ENCODE measurements around the gene TUBB4A. TPM values are rescaled to one million over a fixed set of nuclear protein-coding genes. Genes with fewer than 3 reads are reported as not detected.

TUBB4A gene
- total and polyA plus RNA-seq, 9 of the 15 experiments (the other 6 are each of a cell fraction or from before 2014, with no cell fraction given), result 0.14 to 7.0 (median 0.75) TPM

DNA sequence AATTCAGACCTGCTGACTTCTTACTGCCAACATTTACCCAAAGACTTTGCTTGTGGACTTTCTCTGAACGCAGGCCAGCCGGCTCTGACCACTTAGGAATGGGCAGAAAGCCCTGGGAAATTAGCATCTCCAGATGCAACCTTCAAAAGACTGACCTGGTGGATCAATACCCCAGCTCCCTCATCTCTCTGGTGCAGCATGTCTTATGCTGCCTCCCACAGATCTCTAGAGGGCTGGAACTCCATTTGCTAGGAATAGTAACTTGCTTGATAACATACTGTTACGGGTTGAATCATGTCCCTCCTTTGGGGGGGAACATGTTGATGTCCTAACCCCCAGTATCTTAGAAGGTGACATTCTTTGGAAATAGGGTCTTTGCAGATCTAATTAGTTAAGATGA lies 55.7 kb downstream of the TUBB4A start:
- Histone ChIP-seq H4K20me1 (replicated peaks; ENCODE audit: control insufficient read depth, insufficient read depth, low read length) (no peaks in the 10 kb centered on the region), H3K27ac (ENCODE audit: extremely low read depth, low read depth, low read length) (no peak overlapping the region), H2AFZ (ENCODE audit: low read depth, low read length) (no peak overlapping the region), H3K9ac (ENCODE audit: insufficient read depth in 1 of 2, low read depth in 2 of 2, low read length in 2 of 2) (no peak overlapping the region), H3K4me3 (no peak overlapping the region), H3K79me2 (ENCODE audit: control insufficient read depth, insufficient read depth, low read length) (no peaks in the 10 kb centered on the region), H3K27me3 (ENCODE audit: control insufficient read depth in 2 of 2, insufficient read depth in 2 of 2, low read length in 2 of 2) (no peaks in the 10 kb centered on the region), H3K9me1 (ENCODE audit: control insufficient read depth, insufficient read depth, low read length) (no peaks in the 10 kb centered on the region), H3K4me2 (ENCODE audit: insufficient read depth, low read length) (no peak overlapping the region), H3K9me3 (replicated peaks; ENCODE audit: control insufficient read depth, insufficient read depth, low read depth, low read length) (no peaks in the 10 kb centered on the region), H3K36me3 (ENCODE audit: control insufficient read depth, insufficient read depth, low read length) (peaks cover 14% of the 10 kb centered on the region; the same call in 2 of the 3 replicates), H3K4me1 (replicated peaks in 1 of 2; ENCODE audit: control insufficient read depth in 2 of 2, insufficient read depth in 2 of 2, low read length in 2 of 2) (no peaks in the 10 kb centered on the region; a peak in 1 of 5 replicates)
- 86% methylated on average over 3 of the region's 3 CpGs for WGBS (ENCODE audit: insufficient coverage, low coverage, missing lambda C conversion rate)
- DNase-seq (ENCODE audit: extremely low read depth in 1 of 4, low spot score in 3 of 4), result no peak
- no peak for TF ChIP-seq PML (IDR thresholded peaks at IDR 0.05; ENCODE audit: low read length)
- no peak for TF ChIP-seq MTA1 (IDR thresholded peaks at IDR 0.05; ENCODE audit: borderline replicate concordance)
- no peak for TF ChIP-seq ZSCAN32 (CRISPR knock-in tag; IDR thresholded peaks at IDR 0.05)
- TF ChIP-seq STAT5A (IDR thresholded peaks at IDR 0.05; ENCODE audit: borderline replicate concordance, low read length), result no peak
- TF ChIP-seq ARNT (IDR thresholded peaks at IDR 0.05), result no peak
- no peak for TF ChIP-seq YY1 (IDR thresholded peaks at IDR 0.05; ENCODE audit: borderline replicate concordance in 1 of 3, control insufficient read depth in 1 of 3, extremely low read depth in 1 of 3, insufficient read depth in 3 of 3, insufficient read length in 1 of 3, insufficient replicate concordance in 2 of 3, low read depth in 1 of 3, low read length in 2 of 3)
- TF ChIP-seq, protein P1, sequence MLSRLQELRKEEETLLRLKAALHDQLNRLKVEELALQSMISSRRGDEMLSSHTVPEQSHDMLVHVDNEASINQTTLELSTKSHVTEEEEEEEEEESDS (CRISPR knock-in tag; IDR thresholded peaks at IDR 0.05), result no peak
- no peak for TF ChIP-seq MYBL2 (IDR thresholded peaks at IDR 0.05; ENCODE audit: low read depth)
- TF ChIP-seq MYBL2 (CRISPR knock-in tag; IDR thresholded peaks at IDR 0.05; ENCODE audit: borderline replicate concordance), result no peak
- in situ Hi-C loops (cut with MboI), result no loop called here
- intact Hi-C loops (cut with micrococcal nuclease), result no loop called here
- no peak for ATAC-seq
- CTCF ChIA-PET (ENCODE audit: low intra/inter-chr PET ratio), result no interaction called here
- no TSS peak for BruUV-seq (replicated peaks)
- no peak for FAIRE-seq
- POLR2A ChIA-PET, result no interaction called here

Small RNA genes within 50 kb of the gene (small RNA-seq; reads per million reads assigned to genes)
- gene AC010503.2, result not detected

Other genes with a start within 250 kb of the TUBB4A start
Only the 7 nearest of the 17 such genes appear.
- gene KHSRP, start 77.5 kb downstream of the TUBB4A start, total RNA-seq (2014; rRNA removed), result 183 and 227 TPM in 2 replicates
- 94.5 and 97.2 TPM in 2 replicates for gene KHSRP, start 77.5 kb downstream of the TUBB4A start, total RNA-seq (2014; rRNA removed; fragmentation: Illumina TruSeq; extraction: Trizol)
- 139 and 150 TPM in 2 replicates for gene KHSRP, start 77.5 kb downstream of the TUBB4A start, total RNA-seq (2015; rRNA removed; fragmentation: Illumina TruSeq; extraction: Trizol)
- gene KHSRP, start 77.5 kb downstream of the TUBB4A start, total RNA-seq (2021), result 519 and 564 TPM in 2 replicates
- 93.1 and 118 TPM in 2 replicates for gene KHSRP, start 77.5 kb downstream of the TUBB4A start, polyA plus RNA-seq (2011; rRNA removed)
- gene KHSRP, start 77.5 kb downstream of the TUBB4A start, polyA plus RNA-seq (2014; fragmentation: Illumina TruSeq; extraction: Trizol), result 215 and 288 TPM in 2 replicates
- 1 to 10 TPM; 4.2 to 5.7 TPM for gene KHSRP, start 77.5 kb downstream of the TUBB4A start, polyA plus RNA-seq (2014; fragmentation: Nextera tagmentation; extraction: Ambion mirVana)
- 313 and 329 TPM in 2 replicates for gene KHSRP, start 77.5 kb downstream of the TUBB4A start, polyA plus RNA-seq (2014; rRNA removed)
- 0.94 and 1.00 TPM in 2 replicates for gene SLC25A41, start 68.5 kb downstream of the TUBB4A start, total RNA-seq (2014; rRNA removed)
- 1.1 and 1.6 TPM in 2 replicates for gene SLC25A41, start 68.5 kb downstream of the TUBB4A start, total RNA-seq (2014; rRNA removed; fragmentation: Illumina TruSeq; extraction: Trizol)
- 1.2 and 1.6 TPM in 2 replicates for gene SLC25A41, start 68.5 kb downstream of the TUBB4A start, total RNA-seq (2015; rRNA removed; fragmentation: Illumina TruSeq; extraction: Trizol)
- gene SLC25A41, start 68.5 kb downstream of the TUBB4A start, total RNA-seq (2021), result 4.2 and 4.6 TPM in 2 replicates
- gene SLC25A41, start 68.5 kb downstream of the TUBB4A start, polyA plus RNA-seq (2011; rRNA removed), result 3.3 and 6.5 TPM in 2 replicates
- gene SLC25A41, start 68.5 kb downstream of the TUBB4A start, polyA plus RNA-seq (2014; fragmentation: Illumina TruSeq; extraction: Trizol), result 2.0 and 4.7 TPM in 2 replicates
- under 1 TPM; 0.08 to 0.24 TPM for gene SLC25A41, start 68.5 kb downstream of the TUBB4A start, polyA plus RNA-seq (2014; fragmentation: Nextera tagmentation; extraction: Ambion mirVana)
- 4.0 and 6.7 TPM in 2 replicates for gene SLC25A41, start 68.5 kb downstream of the TUBB4A start, polyA plus RNA-seq (2014; rRNA removed)
- gene SLC25A23, start 42.5 kb downstream of the TUBB4A start, total RNA-seq (2014; rRNA removed), result 40.4 and 57.2 TPM in 2 replicates
- 26.2 and 26.6 TPM in 2 replicates for gene SLC25A23, start 42.5 kb downstream of the TUBB4A start, total RNA-seq (2014; rRNA removed; fragmentation: Illumina TruSeq; extraction: Trizol)
- gene SLC25A23, start 42.5 kb downstream of the TUBB4A start, total RNA-seq (2015; rRNA removed; fragmentation: Illumina TruSeq; extraction: Trizol), result 25.8 and 26.0 TPM in 2 replicates
- 72.0 and 75.1 TPM in 2 replicates for gene SLC25A23, start 42.5 kb downstream of the TUBB4A start, total RNA-seq (2021)
- 18.7 and 20.9 TPM in 2 replicates for gene SLC25A23, start 42.5 kb downstream of the TUBB4A start, polyA plus RNA-seq (2011; rRNA removed)
- 64.3 and 70.5 TPM in 2 replicates for gene SLC25A23, start 42.5 kb downstream of the TUBB4A start, polyA plus RNA-seq (2014; fragmentation: Illumina TruSeq; extraction: Trizol)
- gene SLC25A23, start 42.5 kb downstream of the TUBB4A start, polyA plus RNA-seq (2014; fragmentation: Nextera tagmentation; extraction: Ambion mirVana), result 1 to 10 TPM; 6.1 to 6.5 TPM
- gene SLC25A23, start 42.5 kb downstream of the TUBB4A start, polyA plus RNA-seq (2014; rRNA removed), result 44.3 and 47.5 TPM in 2 replicates
- 0.57 TPM in 1 of 2 replicates, not detected in the other for gene CRB3, start 38.0 kb downstream of the TUBB4A start, total RNA-seq (2014; rRNA removed)
- gene CRB3, start 38.0 kb downstream of the TUBB4A start, total RNA-seq (2014; rRNA removed; fragmentation: Illumina TruSeq; extraction: Trizol), result not detected in 2 replicates
- not detected in 2 replicates for gene CRB3, start 38.0 kb downstream of the TUBB4A start, total RNA-seq (2015; rRNA removed; fragmentation: Illumina TruSeq; extraction: Trizol)
- 0.49 and 0.65 TPM in 2 replicates for gene CRB3, start 38.0 kb downstream of the TUBB4A start, total RNA-seq (2021)
- gene CRB3, start 38.0 kb downstream of the TUBB4A start, polyA plus RNA-seq (2011; rRNA removed), result 0.11 TPM in 1 of 2 replicates, not detected in the other
- gene CRB3, start 38.0 kb downstream of the TUBB4A start, polyA plus RNA-seq (2014; fragmentation: Illumina TruSeq; extraction: Trizol), result not detected in 2 replicates
- not detected for gene CRB3, start 38.0 kb downstream of the TUBB4A start, polyA plus RNA-seq (2014; fragmentation: Nextera tagmentation; extraction: Ambion mirVana)
- gene CRB3, start 38.0 kb downstream of the TUBB4A start, polyA plus RNA-seq (2014; rRNA removed), result 0.18 TPM in 1 of 2 replicates, not detected in the other
- 0.09 and 0.16 TPM in 2 replicates for gene DENND1C, start 20.5 kb downstream of the TUBB4A start, total RNA-seq (2014; rRNA removed)
- gene DENND1C, start 20.5 kb downstream of the TUBB4A start, total RNA-seq (2014; rRNA removed; fragmentation: Illumina TruSeq; extraction: Trizol), result 0.18 TPM in 1 of 2 replicates, not detected in the other
- 0.15 and 0.43 TPM in 2 replicates for gene DENND1C, start 20.5 kb downstream of the TUBB4A start, total RNA-seq (2015; rRNA removed; fragmentation: Illumina TruSeq; extraction: Trizol)
- gene DENND1C, start 20.5 kb downstream of the TUBB4A start, total RNA-seq (2021), result 0.49 and 0.78 TPM in 2 replicates
- gene DENND1C, start 20.5 kb downstream of the TUBB4A start, polyA plus RNA-seq (2011; rRNA removed), result 0.29 and 1.1 TPM in 2 replicates
- 0.33 and 0.34 TPM in 2 replicates for gene DENND1C, start 20.5 kb downstream of the TUBB4A start, polyA plus RNA-seq (2014; fragmentation: Illumina TruSeq; extraction: Trizol)
- gene DENND1C, start 20.5 kb downstream of the TUBB4A start, polyA plus RNA-seq (2014; fragmentation: Nextera tagmentation; extraction: Ambion mirVana), result under 1 TPM in 1 of 2 experiments, not detected in 1; 0.03 TPM
- 0.19 and 1.2 TPM in 2 replicates for gene DENND1C, start 20.5 kb downstream of the TUBB4A start, polyA plus RNA-seq (2014; rRNA removed)
- gene TNFSF9, start 28.7 kb upstream of the TUBB4A start, total RNA-seq (2014; rRNA removed), result 13.8 and 17.7 TPM in 2 replicates
- gene TNFSF9, start 28.7 kb upstream of the TUBB4A start, total RNA-seq (2014; rRNA removed; fragmentation: Illumina TruSeq; extraction: Trizol), result 6.5 TPM in 2 replicates
- 6.2 and 7.6 TPM in 2 replicates for gene TNFSF9, start 28.7 kb upstream of the TUBB4A start, total RNA-seq (2015; rRNA removed; fragmentation: Illumina TruSeq; extraction: Trizol)
- 17.9 and 18.9 TPM in 2 replicates for gene TNFSF9, start 28.7 kb upstream of the TUBB4A start, total RNA-seq (2021)
- 15.1 and 19.2 TPM in 2 replicates for gene TNFSF9, start 28.7 kb upstream of the TUBB4A start, polyA plus RNA-seq (2011; rRNA removed)
- gene TNFSF9, start 28.7 kb upstream of the TUBB4A start, polyA plus RNA-seq (2014; fragmentation: Illumina TruSeq; extraction: Trizol), result 4.7 and 6.4 TPM in 2 replicates
- gene TNFSF9, start 28.7 kb upstream of the TUBB4A start, polyA plus RNA-seq (2014; fragmentation: Nextera tagmentation; extraction: Ambion mirVana), result 1 to 10 TPM; 1.4 to 2.1 TPM
- 9.8 and 11.9 TPM in 2 replicates for gene TNFSF9, start 28.7 kb upstream of the TUBB4A start, polyA plus RNA-seq (2014; rRNA removed)
- not detected in 2 replicates for gene CD70, start 88.8 kb upstream of the TUBB4A start, total RNA-seq (2014; rRNA removed)
- gene CD70, start 88.8 kb upstream of the TUBB4A start, total RNA-seq (2014; rRNA removed; fragmentation: Illumina TruSeq; extraction: Trizol), result not detected in 2 replicates
- 0.33 and 0.64 TPM in 2 replicates for gene CD70, start 88.8 kb upstream of the TUBB4A start, total RNA-seq (2015; rRNA removed; fragmentation: Illumina TruSeq; extraction: Trizol)
- gene CD70, start 88.8 kb upstream of the TUBB4A start, total RNA-seq (2021), result 0.58 and 1.5 TPM in 2 replicates
- 0.33 and 1.6 TPM in 2 replicates for gene CD70, start 88.8 kb upstream of the TUBB4A start, polyA plus RNA-seq (2011; rRNA removed)
- 0.64 TPM in 1 of 2 replicates, not detected in the other for gene CD70, start 88.8 kb upstream of the TUBB4A start, polyA plus RNA-seq (2014; fragmentation: Illumina TruSeq; extraction: Trizol)
- under 1 TPM in 1 of 2 experiments, not detected in 1; 0.06 TPM for gene CD70, start 88.8 kb upstream of the TUBB4A start, polyA plus RNA-seq (2014; fragmentation: Nextera tagmentation; extraction: Ambion mirVana)
- gene CD70, start 88.8 kb upstream of the TUBB4A start, polyA plus RNA-seq (2014; rRNA removed), result 0.32 and 0.42 TPM in 2 replicates